ENCODE results near the gene MARCHF10. TPM values are rescaled to one million over a fixed set of nuclear protein-coding genes. Genes with fewer than 3 reads are reported as not detected.

MARCHF10 gene
- total RNA-seq, 1 experiment from 2014 or later, result not detected

DNA sequence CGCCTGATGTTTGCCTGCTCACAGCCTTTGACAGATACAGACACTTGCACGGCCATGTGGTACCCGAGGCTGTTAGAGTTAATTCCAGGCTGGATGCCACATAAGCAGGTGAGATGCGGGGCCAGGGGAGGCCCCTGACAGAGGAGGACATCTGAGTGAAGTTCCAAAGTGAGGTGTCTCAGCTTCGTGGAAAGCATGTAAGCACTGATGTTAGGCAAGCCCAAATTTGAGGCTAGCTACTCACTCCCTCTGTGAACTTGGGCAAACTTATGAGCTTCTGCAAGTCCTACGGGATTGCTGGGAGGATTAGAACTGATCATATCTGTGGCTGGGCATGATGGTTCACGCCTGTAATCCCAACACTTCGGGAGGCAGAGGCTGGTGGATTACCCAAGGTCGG lies 39.3 kb upstream of the MARCHF10 start:
- no peaks in the 10 kb centered on the region for H3K9me3 ChIP-seq (ENCODE audit: control insufficient read depth in 1 of 2, insufficient read depth in 1 of 2, low read depth in 1 of 2, low read length in 2 of 2)
- no peaks in the 10 kb centered on the region for H3K4me1 ChIP-seq (ENCODE audit: control insufficient read depth in 1 of 2, insufficient read depth in 2 of 2, low read length in 2 of 2)
- ChIA-PET POLR2A (no interaction called here), CTCF (no interaction called here), RAD21 (ENCODE audit: low non-redundant PET in 1 of 2, low total read pairs in 2 of 2, uncharacterized antibody in 2 of 2, unreplicated experiment in 2 of 2) (interaction anchor here in 1 of 2 experiments (0.6 kb wide), 1 partner anchor 115 kb away, joined by 3 read pairs; no protein-coding TSS in a partner anchor)
- DNase-seq (ENCODE audit: low read depth, low spot score) (no peak), ATAC-seq (no peak)
- H2AFZ ChIP-seq (ENCODE audit: low read depth, low read length, poor library complexity, severe bottlenecking), result no peak overlapping the region
- no peak overlapping the region for H3K27ac ChIP-seq (ENCODE audit: low read depth, low read length)
- no peak overlapping the region for H3K9ac ChIP-seq (ENCODE audit: low read length)
- BruUV-seq (replicated peaks), result no TSS peak
- H3K4me2 ChIP-seq (ENCODE audit: low read length), result no peak overlapping the region
- no peaks in the 10 kb centered on the region for H3K36me3 ChIP-seq (ENCODE audit: control insufficient read depth in 1 of 2, insufficient read depth in 2 of 2, low read length in 2 of 2)
- no peaks in the 10 kb centered on the region for H3K79me2 ChIP-seq (ENCODE audit: insufficient read depth, low read length)
- H4K20me1 ChIP-seq (ENCODE audit: insufficient read depth), result no peaks in the 10 kb centered on the region
- H3K27me3 ChIP-seq (ENCODE audit: insufficient read depth, low read length), result no peaks in the 10 kb centered on the region
- TF ChIP-seq CBX3 (IDR thresholded peaks at IDR 0.05; ENCODE audit: low read depth) (no peak), SIN3A (IDR thresholded peaks at IDR 0.05; ENCODE audit: low read depth) (no peak), POLR2A (IDR thresholded peaks at IDR 0.05; ENCODE audit: borderline replicate concordance, extremely low read depth, insufficient read depth, insufficient read length) (no peak), SP1 (IDR thresholded peaks at IDR 0.05; ENCODE audit: low read depth) (no peak), YY1 (IDR thresholded peaks at IDR 0.05; ENCODE audit: extremely low read depth, insufficient replicate concordance, low read depth, low read length) (no peak), POLR2AphosphoS5 (IDR thresholded peaks at IDR 0.05; ENCODE audit: low read depth, low read length) (no peak), ZNF274 (IDR thresholded peaks at IDR 0.05; ENCODE audit: low read depth, low read length) (no peak), EGR1 (IDR thresholded peaks at IDR 0.05; ENCODE audit: low read depth) (no peak)
- TF ChIP-seq, protein P1, sequence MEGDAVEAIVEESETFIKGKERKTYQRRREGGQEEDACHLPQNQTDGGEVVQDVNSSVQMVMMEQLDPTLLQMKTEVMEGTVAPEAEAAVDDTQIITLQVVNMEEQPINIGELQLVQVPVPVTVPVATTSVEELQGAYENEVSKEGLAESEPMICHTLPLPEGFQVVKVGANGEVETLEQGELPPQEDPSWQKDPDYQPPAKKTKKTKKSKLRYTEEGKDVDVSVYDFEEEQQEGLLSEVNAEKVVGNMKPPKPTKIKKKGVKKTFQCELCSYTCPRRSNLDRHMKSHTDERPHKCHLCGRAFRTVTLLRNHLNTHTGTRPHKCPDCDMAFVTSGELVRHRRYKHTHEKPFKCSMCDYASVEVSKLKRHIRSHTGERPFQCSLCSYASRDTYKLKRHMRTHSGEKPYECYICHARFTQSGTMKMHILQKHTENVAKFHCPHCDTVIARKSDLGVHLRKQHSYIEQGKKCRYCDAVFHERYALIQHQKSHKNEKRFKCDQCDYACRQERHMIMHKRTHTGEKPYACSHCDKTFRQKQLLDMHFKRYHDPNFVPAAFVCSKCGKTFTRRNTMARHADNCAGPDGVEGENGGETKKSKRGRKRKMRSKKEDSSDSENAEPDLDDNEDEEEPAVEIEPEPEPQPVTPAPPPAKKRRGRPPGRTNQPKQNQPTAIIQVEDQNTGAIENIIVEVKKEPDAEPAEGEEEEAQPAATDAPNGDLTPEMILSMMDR (IDR thresholded peaks at IDR 0.05 in 2 of 3, conservative IDR thresholded peaks at IDR 0.05 in 1 of 3; ENCODE audit: borderline replicate concordance in 1 of 3, insufficient read depth in 1 of 3, low read depth in 2 of 3, low read length in 2 of 3), result no peak
- TF ChIP-seq, protein P2, sequence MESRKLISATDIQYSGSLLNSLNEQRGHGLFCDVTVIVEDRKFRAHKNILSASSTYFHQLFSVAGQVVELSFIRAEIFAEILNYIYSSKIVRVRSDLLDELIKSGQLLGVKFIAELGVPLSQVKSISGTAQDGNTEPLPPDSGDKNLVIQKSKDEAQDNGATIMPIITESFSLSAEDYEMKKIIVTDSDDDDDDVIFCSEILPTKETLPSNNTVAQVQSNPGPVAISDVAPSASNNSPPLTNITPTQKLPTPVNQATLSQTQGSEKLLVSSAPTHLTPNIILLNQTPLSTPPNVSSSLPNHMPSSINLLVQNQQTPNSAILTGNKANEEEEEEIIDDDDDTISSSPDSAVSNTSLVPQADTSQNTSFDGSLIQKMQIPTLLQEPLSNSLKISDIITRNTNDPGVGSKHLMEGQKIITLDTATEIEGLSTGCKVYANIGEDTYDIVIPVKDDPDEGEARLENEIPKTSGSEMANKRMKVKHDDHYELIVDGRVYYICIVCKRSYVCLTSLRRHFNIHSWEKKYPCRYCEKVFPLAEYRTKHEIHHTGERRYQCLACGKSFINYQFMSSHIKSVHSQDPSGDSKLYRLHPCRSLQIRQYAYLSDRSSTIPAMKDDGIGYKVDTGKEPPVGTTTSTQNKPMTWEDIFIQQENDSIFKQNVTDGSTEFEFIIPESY (IDR thresholded peaks at IDR 0.05; ENCODE audit: extremely low read depth, insufficient replicate concordance, low read length), result no peak
- intact Hi-C loops (cut with micrococcal nuclease), result no loop called here
- H3K9me2 ChIP-seq (ENCODE audit: insufficient read depth), result no peaks in the 10 kb centered on the region
- no peak overlapping the region for H3K4me3 ChIP-seq (replicated peaks in 1 of 2; ENCODE audit: low read depth in 1 of 2, low read length in 2 of 2)
